ENCODE results near the gene RXRA. TPM values are rescaled to one million over a fixed set of nuclear protein-coding genes. Genes with fewer than 3 reads are reported as not detected.

The RXRA gene
- polyA plus RNA-seq, 1 of the 3 experiments (the other 2 are of a cell fraction): 7.6 TPM

- no peak for TF ChIP-seq MAX (IDR thresholded peaks at IDR 0.05; ENCODE audit: low read depth)
- no peak for TF ChIP-seq FOXJ3 (CRISPR knock-in tag; IDR thresholded peaks at IDR 0.05)
- TF ChIP-seq REST (IDR thresholded peaks at IDR 0.05; ENCODE audit: low read depth, low read length): no peak
- no peak for TF ChIP-seq FOXM1 (IDR thresholded peaks at IDR 0.05; ENCODE audit: low read depth)
- TF ChIP-seq CHD2 (IDR thresholded peaks at IDR 0.05; ENCODE audit: low read length, partially characterized antibody): no peak
- TF ChIP-seq EZH2phosphoT487 (IDR thresholded peaks at IDR 0.05; ENCODE audit: borderline replicate concordance, low read depth): no peak
- TF ChIP-seq TCF12 (IDR thresholded peaks at IDR 0.05): peak; percentile 41; the same call in 1 of the 2 replicates
- TF ChIP-seq FOSL2 (IDR thresholded peaks at IDR 0.05; ENCODE audit: borderline replicate concordance, low read depth): no peak; the same call in 1 of the 2 replicates
These were observed 117.2 kb downstream of the RXRA start (continued) for GRCh38 chr9:134443174-134444037.

GRCh38 chr9:134444038-134444315 is 117.7 kb downstream of the RXRA start:
- peaks cover 8% of the 10 kb centered on the region; the same call in 1 of the 2 replicates for H3K9me3 ChIP-seq
- no peaks in the 10 kb centered on the region for H3K36me3 ChIP-seq (replicated peaks in 1 of 2; ENCODE audit: control insufficient read depth in 1 of 2, insufficient read depth in 2 of 2, low read length in 1 of 2)
- peaks cover 6% of the 10 kb centered on the region for H3F3A ChIP-seq (replicated peaks; ENCODE audit: insufficient read depth)
- WGBS (ENCODE audit: low lambda C conversion rate): 86% methylated on average over 1 of the region's 2 CpGs
- H3K9me2 ChIP-seq: no peaks in the 10 kb centered on the region
- no peak overlapping the region for H3K4me2 ChIP-seq
- peaks cover 18 to 20% of the 10 kb centered on the region in 2 experiments; a peak in 2 of 4 replicates for H3K4me1 ChIP-seq (ENCODE audit: control insufficient read depth in 1 of 2, insufficient read depth in 2 of 2, low read depth in 1 of 2, low read length in 1 of 2)
- TF ChIP-seq EZH2phosphoT487 (IDR thresholded peaks at IDR 0.05; ENCODE audit: borderline replicate concordance, low read depth): no peak
- TF ChIP-seq NRF1 (IDR thresholded peaks at IDR 0.05; ENCODE audit: low read depth, low read length): no peak
- TF ChIP-seq FOSL2 (IDR thresholded peaks at IDR 0.05; ENCODE audit: borderline replicate concordance, low read depth): no peak
- no peak for TF ChIP-seq RXRA (IDR thresholded peaks at IDR 0.05; ENCODE audit: borderline replicate concordance, low read depth)
- TF ChIP-seq RCOR1 (IDR thresholded peaks at IDR 0.05; ENCODE audit: low read length): no peak
- no peak for TF ChIP-seq YY1 (IDR thresholded peaks at IDR 0.05; ENCODE audit: low read depth)
- TF ChIP-seq TEAD4 (IDR thresholded peaks at IDR 0.05; ENCODE audit: borderline replicate concordance, insufficient read depth): no peak
- TF ChIP-seq USF1 (IDR thresholded peaks at IDR 0.05; ENCODE audit: borderline replicate concordance, low read depth): no peak
- TF ChIP-seq USF2 (IDR thresholded peaks at IDR 0.05; ENCODE audit: borderline replicate concordance, low read depth, low read length): no peak
- no peak for TF ChIP-seq TAF1 (IDR thresholded peaks at IDR 0.05; ENCODE audit: borderline replicate concordance, low read depth, low read length)
- TF ChIP-seq FOXM1 (IDR thresholded peaks at IDR 0.05; ENCODE audit: low read depth): no peak
- TF ChIP-seq CTCF (IDR thresholded peaks at IDR 0.05): no peak
- TF ChIP-seq ELF1 (IDR thresholded peaks at IDR 0.05): no peak
- TF ChIP-seq SIN3A (IDR thresholded peaks at IDR 0.05; ENCODE audit: borderline replicate concordance, low read depth, low read length): no peak
- no peak for TF ChIP-seq MEF2A (IDR thresholded peaks at IDR 0.05; ENCODE audit: borderline replicate concordance, low read depth)
- ChIA-PET POLR2A (no interaction called here), CTCF (interaction anchor here (0.6 to 10.5 kb wide), 43 partner anchors 9 to 296 kb away, joined by 3 to 384 read pairs (median 9); partner anchors contain the start of gene RNU6ATAC)
- H2AFZ ChIP-seq (ENCODE audit: low read depth): no peak overlapping the region
- H3K4me3 ChIP-seq (ENCODE audit: low read depth in 2 of 2, low read length in 1 of 2): no peak overlapping the region
- H4K20me1 ChIP-seq (ENCODE audit: insufficient read depth): no peaks in the 10 kb centered on the region
- no peaks in the 10 kb centered on the region for H3K27me3 ChIP-seq (ENCODE audit: insufficient read depth)
- no peak overlapping the region for H3K27ac ChIP-seq (ENCODE audit: low read depth in 2 of 2, low read length in 1 of 2)
- no peaks in the 10 kb centered on the region for H3K79me2 ChIP-seq (ENCODE audit: insufficient read depth)
- no peak for DNase-seq
- no peak overlapping the region for H3K9ac ChIP-seq
